Bronchial epithelial cell (primary cell): ENCODE measurements around the gene APBB2. TPM values are rescaled to one million over a fixed set of nuclear protein-coding genes. Genes with fewer than 3 reads are reported as not detected.

Experiments used
- DNase-seq: peaks from one replicate; pipeline ENCODE4 v3.0.0-alpha.2; 2010; ENCODE audit warnings: low read depth
- FAIRE-seq: peaks from 2 replicates; lab custom pipeline; 2011; peaks lifted over from hg19 to GRCh38; lab: Jason Lieb, UNC
- H3K27me3 ChIP-seq: 2 replicates; pipeline ENCODE4 v1.5.1; 2011; ENCODE audit warnings: low read length; ENCODE audit not compliant: control insufficient read depth, insufficient read depth
- H3K36me3 ChIP-seq: 2 replicates; pipeline ENCODE4 v1.5.1; 2011; ENCODE audit warnings: low read length; ENCODE audit not compliant: control insufficient read depth, insufficient read depth
- H3K4me3 ChIP-seq: 2 replicates; pipeline ENCODE4 v1.5.1; 2011; ENCODE audit warnings: mild to moderate bottlenecking, low read depth, low read length, control low read depth
- total RNA-seq: library from RNA; depleted of rRNA; stranded (reverse); fragments of >200 nt; gene quantifications from 2 replicates; pipeline ENCODE4 v1.2.1, GENCODE V29; 2014
- TF ChIP-seq, protein P1 (sequence below): IDR thresholded peaks from 2 replicates; pipeline ENCODE4 v1.5.1; 2011; ENCODE audit warnings: mild to moderate bottlenecking, moderate library complexity, low read length, control low read depth, inconsistent platforms; ENCODE audit not compliant: insufficient read depth, severe bottlenecking

Gene APBB2
- total RNA-seq, 1 donor from 2014 or later: 39.2 TPM

GRCh38 chr4:40874331-40874730, 340.0 kb downstream of the APBB2 start:
- TF ChIP-seq, protein P1, sequence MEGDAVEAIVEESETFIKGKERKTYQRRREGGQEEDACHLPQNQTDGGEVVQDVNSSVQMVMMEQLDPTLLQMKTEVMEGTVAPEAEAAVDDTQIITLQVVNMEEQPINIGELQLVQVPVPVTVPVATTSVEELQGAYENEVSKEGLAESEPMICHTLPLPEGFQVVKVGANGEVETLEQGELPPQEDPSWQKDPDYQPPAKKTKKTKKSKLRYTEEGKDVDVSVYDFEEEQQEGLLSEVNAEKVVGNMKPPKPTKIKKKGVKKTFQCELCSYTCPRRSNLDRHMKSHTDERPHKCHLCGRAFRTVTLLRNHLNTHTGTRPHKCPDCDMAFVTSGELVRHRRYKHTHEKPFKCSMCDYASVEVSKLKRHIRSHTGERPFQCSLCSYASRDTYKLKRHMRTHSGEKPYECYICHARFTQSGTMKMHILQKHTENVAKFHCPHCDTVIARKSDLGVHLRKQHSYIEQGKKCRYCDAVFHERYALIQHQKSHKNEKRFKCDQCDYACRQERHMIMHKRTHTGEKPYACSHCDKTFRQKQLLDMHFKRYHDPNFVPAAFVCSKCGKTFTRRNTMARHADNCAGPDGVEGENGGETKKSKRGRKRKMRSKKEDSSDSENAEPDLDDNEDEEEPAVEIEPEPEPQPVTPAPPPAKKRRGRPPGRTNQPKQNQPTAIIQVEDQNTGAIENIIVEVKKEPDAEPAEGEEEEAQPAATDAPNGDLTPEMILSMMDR: no peak
- no peak for FAIRE-seq
- DNase-seq: no peak
- H3K4me3 ChIP-seq: no peak overlapping the region
- H3K27me3 ChIP-seq: no peaks in the 10 kb centered on the region
- H3K36me3 ChIP-seq: peaks cover 9% of the 10 kb centered on the region

- Histone ChIP-seq H3K27me3 (no peaks in the 10 kb centered on the region), H3K36me3 (peaks cover 3% of the 10 kb centered on the region), H3K4me3 (no peak overlapping the region)
- no peak for DNase-seq
- TF ChIP-seq, protein P1: no peak
- no peak for FAIRE-seq
Observed at GRCh38 chr4:40871695-40872250, 342.6 kb downstream of the APBB2 start.

DNA sequence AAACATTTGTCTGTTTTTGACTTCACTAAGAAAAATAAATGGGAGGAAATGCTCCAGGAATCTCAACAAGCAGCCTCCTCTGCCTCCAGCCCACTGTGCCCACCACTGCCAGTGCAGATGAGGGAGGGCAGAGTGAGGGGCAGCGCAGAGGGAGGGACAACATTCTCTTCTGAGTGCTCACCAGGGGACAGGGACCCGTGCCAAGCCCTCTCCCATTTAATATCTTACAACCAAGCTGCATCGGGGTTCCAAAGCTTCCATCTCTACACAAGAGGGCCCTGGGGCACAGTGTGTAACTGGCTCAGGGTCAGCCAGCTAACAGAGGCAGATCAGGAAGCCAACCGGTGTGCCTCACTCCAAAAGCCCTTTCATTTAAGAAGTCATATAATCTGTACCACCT, 344.2 kb downstream of the APBB2 start:
- Histone ChIP-seq H3K27me3 (no peaks in the 10 kb centered on the region), H3K4me3 (no peak overlapping the region), H3K36me3 (peaks cover 3% of the 10 kb centered on the region)
- no peak for FAIRE-seq
- TF ChIP-seq, protein P1: no peak
- DNase-seq: no peak

- Histone ChIP-seq H3K36me3 (peaks cover 3% of the 10 kb centered on the region), H3K27me3 (no peaks in the 10 kb centered on the region), H3K4me3 (no peak overlapping the region)
- TF ChIP-seq, protein P1: no peak
- DNase-seq (peak; percentile 12), FAIRE-seq (no peak)
Observed at GRCh38 chr4:40865696-40866095, 348.6 kb downstream of the APBB2 start.

DNA sequence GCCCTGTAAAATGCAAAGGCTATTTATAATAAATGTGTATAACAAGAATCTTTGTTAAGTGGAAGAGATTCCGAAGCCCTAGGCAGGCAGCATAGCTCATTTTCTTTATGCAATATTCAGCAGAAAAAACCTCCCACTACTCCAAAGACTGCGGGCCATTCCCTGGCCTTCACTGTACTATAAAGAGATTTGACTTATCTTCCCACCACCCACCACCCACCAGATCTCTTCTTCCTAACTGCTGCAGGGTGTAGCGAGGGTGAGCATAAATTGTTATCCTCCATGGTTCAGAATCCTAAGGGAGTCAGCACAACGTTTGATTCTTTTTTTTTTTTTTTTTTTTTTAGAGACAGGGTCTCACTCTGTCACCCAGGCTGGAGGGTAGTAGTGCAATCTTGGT, 349.8 kb downstream of the APBB2 start:
- DNase-seq (no peak), FAIRE-seq (no peak)
- H3K4me3 ChIP-seq: no peak overlapping the region
- TF ChIP-seq, protein P1: no peak
- peaks cover 2% of the 10 kb centered on the region for H3K36me3 ChIP-seq
- no peaks in the 10 kb centered on the region for H3K27me3 ChIP-seq

- FAIRE-seq: no peak
Observed at GRCh38 chr4:40858962-40859361, 355.4 kb downstream of the APBB2 start.

More at GRCh38 chr4:40858962-40859361, 355.4 kb downstream of the APBB2 start:
- TF ChIP-seq, protein P1: no peak
- peaks cover 4% of the 10 kb centered on the region for H3K36me3 ChIP-seq
- DNase-seq: no peak
- H3K4me3 ChIP-seq: no peak overlapping the region
- H3K27me3 ChIP-seq: no peaks in the 10 kb centered on the region
